Breast epithelium (tissue), 4 donors: Measurements from ENCODE around the gene XK. TPM values are rescaled to one million over a fixed set of nuclear protein-coding genes. Genes with fewer than 3 reads are reported as not detected.

Experiments used
- DNase-seq, 2 donors: peaks; one replicate each; pipeline ENCODE4 v3.0.0-alpha.2; 2019; ENCODE audit warnings: low spot score in 2 of 2
- H3K27ac ChIP-seq, 2 donors: fragments of 200-600 bp; sonication (generic) in 1 of 2; one replicate each; pipeline ENCODE4 v1.5.1; 2016 to 2019; ENCODE audit warnings: mild to moderate bottlenecking in 1 of 2
- H3K27me3 ChIP-seq, 2 donors: fragments of 200-600 bp; sonication (generic) in 1 of 2; one replicate each; pipeline versions ENCODE4 v1.5.1 to v1.6.0; 2017 to 2019; ENCODE audit warnings: control low read depth in 1 of 2, mild to moderate bottlenecking in 1 of 2
- H3K36me3 ChIP-seq: fragments of 200-600 bp; one replicate; pipeline ENCODE4 v1.5.1; 2019
- H3K4me1 ChIP-seq, 2 donors: fragments of 200-600 bp; sonication (generic); one replicate each; pipeline ENCODE4 v1.5.1; 2016 to 2019; ENCODE audit warnings: control low read depth in 1 of 2
- H3K4me3 ChIP-seq, 3 donors: fragments of 200-600 bp; sonication (generic); 1 replicate in 2 of 3; 2 replicates in 1 of 3; pipeline ENCODE4 v1.5.1; 2016 to 2019; ENCODE audit warnings: mild to moderate bottlenecking in 3 of 3, moderate library complexity in 2 of 3
- H3K9me3 ChIP-seq, 2 donors: fragments of 200-600 bp; sonication (generic) in 1 of 2; one replicate each; pipeline ENCODE4 v1.5.1; 2016 to 2019; ENCODE audit warnings: control low read depth in 1 of 2
- POLR2A ChIP-seq: fragments of 450-650 bp; IDR thresholded peaks from one replicate; pipeline ENCODE4 v1.6.1; 2016; ENCODE audit warnings: antibody characterized with exemption, mild to moderate bottlenecking, moderate library complexity
- POLR2AphosphoS5 ChIP-seq, 3 donors: sonication (generic); formaldehyde crosslinking; IDR thresholded peaks; one replicate each; pipeline ENCODE4 v1.6.1; 2017; ENCODE audit warnings: antibody characterized with exemption in 3 of 3
- intact Hi-C: fragments of 100-400 bp; cut with DNase I; formaldehyde crosslinking; loops from one replicate; pipeline ENCODE4 v1.15.1; 2023; ENCODE audit warnings: low total_unique reads
- total RNA-seq, 3 donors: library from RNA; depleted of rRNA; stranded (reverse); fragments of >200 nt; gene quantifications; one replicate each; pipeline ENCODE4 v1.1.0, GENCODE V29; 2016
- TF ChIP-seq, protein P1 (sequence below), 3 donors: fragments of 450-650 bp; IDR thresholded peaks; one replicate each; pipeline ENCODE4 v1.5.1; 2016 to 2017; ENCODE audit warnings: antibody characterized with exemption in 3 of 3, mild to moderate bottlenecking in 3 of 3, moderate library complexity in 3 of 3

XK gene
- total RNA-seq, 3 donors from 2014 or later = under 0.01 to 0.88 (median 0.66) TPM

DNA sequence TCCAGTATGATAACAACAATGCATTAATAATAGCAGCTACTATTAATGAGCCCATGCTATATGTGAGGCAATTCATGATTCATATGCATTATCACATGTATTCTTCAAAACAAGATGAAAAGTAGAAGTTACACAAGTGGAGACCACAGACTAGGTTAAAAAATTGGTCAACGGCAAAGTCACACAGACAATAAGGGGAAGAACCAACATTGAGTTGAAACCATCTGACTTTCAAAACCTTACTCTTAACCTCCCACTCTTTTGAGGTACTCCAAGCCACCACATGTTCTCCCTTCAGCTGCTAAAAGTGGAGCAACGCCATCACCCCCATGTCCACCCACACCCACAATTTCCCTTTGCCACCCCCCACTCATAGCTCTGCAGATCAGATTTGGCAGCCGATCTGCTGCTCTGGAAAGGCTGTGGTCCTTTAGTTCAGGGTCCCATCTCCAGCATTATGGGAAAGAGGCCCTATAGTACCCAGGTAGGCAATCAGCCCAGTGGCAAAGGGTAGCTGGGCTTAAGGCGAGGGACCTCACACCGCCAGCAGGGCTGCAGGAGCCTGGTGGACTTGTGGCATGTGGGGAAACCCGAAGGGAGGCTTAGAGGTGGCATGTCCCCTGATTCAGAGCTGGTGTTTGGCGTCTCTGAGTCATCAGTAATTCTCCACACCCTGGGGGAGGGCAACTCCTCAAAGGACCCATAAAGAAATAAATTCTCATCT lies 60.8 kb downstream of the XK start:
- no peaks in the 10 kb centered on the region for H3K36me3 ChIP-seq
- H3K9me3 ChIP-seq = no peaks in the 10 kb centered on the region
- H3K27me3 ChIP-seq = peaks cover 0 to 12% of the 10 kb centered on the region in 2 donors
- intact Hi-C loops = no loop called here
- H3K4me3 ChIP-seq = no peak overlapping the region
- TF ChIP-seq POLR2AphosphoS5 (IDR thresholded peaks at IDR 0.05) (no peak), POLR2A (no peak)
- TF ChIP-seq, protein P1, sequence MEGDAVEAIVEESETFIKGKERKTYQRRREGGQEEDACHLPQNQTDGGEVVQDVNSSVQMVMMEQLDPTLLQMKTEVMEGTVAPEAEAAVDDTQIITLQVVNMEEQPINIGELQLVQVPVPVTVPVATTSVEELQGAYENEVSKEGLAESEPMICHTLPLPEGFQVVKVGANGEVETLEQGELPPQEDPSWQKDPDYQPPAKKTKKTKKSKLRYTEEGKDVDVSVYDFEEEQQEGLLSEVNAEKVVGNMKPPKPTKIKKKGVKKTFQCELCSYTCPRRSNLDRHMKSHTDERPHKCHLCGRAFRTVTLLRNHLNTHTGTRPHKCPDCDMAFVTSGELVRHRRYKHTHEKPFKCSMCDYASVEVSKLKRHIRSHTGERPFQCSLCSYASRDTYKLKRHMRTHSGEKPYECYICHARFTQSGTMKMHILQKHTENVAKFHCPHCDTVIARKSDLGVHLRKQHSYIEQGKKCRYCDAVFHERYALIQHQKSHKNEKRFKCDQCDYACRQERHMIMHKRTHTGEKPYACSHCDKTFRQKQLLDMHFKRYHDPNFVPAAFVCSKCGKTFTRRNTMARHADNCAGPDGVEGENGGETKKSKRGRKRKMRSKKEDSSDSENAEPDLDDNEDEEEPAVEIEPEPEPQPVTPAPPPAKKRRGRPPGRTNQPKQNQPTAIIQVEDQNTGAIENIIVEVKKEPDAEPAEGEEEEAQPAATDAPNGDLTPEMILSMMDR (IDR thresholded peaks at IDR 0.05) = no peak
- DNase-seq = no peak
- no peak overlapping the region for H3K27ac ChIP-seq
- no peaks in the 10 kb centered on the region for H3K4me1 ChIP-seq

DNA sequence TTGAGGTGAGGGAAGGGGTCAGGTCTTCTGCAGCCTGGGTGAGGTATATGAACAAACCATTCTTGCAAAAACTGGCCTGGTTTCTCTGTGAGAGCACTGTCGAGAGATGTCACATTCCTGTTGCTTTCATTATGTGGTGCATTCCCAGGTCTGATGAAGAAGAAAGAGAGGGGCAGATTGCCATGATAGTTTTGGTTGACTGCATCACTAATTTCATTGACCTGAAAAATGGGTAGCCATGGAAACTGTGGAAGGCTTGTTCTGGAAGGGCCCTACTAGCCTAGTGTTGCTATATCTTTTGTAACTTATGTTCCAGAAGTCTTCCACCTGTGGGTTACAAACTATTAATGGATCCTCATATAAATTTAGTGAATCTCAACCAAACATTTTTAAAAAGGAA lies 61.4 kb downstream of the XK start:
- TF ChIP-seq POLR2A (no peak), POLR2AphosphoS5 (IDR thresholded peaks at IDR 0.05) (no peak)
- TF ChIP-seq, protein P1 (IDR thresholded peaks at IDR 0.05) = no peak
- DNase-seq = no peak
- Histone ChIP-seq H3K36me3 (no peaks in the 10 kb centered on the region), H3K27ac (no peak overlapping the region), H3K9me3 (no peaks in the 10 kb centered on the region), H3K27me3 (peaks cover 0 to 12% of the 10 kb centered on the region in 2 donors), H3K4me1 (no peaks in the 10 kb centered on the region), H3K4me3 (no peak overlapping the region)
- intact Hi-C loops = no loop called here

DNA sequence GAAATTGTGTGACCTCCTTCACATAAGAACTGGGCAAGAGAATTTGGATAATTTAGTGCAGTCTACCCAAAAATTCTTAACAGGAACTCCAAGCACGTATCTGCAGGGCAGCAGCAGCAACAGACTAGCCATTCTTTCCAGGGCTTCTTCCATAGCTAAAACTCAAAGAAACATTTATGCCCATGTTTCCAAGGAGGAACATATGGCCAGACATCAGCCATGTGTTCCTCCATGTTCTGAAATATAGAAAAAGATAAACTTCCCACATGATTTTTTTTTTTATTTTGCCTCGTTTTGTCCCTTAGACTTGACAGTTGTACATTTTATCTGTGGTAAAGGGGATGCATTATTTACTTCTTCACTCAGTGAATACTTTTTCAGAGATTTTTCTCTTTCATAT lies 66.7 kb downstream of the XK start:
- Histone ChIP-seq H3K4me1 (no peaks in the 10 kb centered on the region), H3K27ac (no peak overlapping the region), H3K4me3 (no peak overlapping the region), H3K9me3 (no peaks in the 10 kb centered on the region), H3K27me3 (peaks cover 0 to 5% of the 10 kb centered on the region in 2 donors), H3K36me3 (no peaks in the 10 kb centered on the region)
- TF ChIP-seq, protein P1 (IDR thresholded peaks at IDR 0.05) = no peak
- TF ChIP-seq POLR2AphosphoS5 (IDR thresholded peaks at IDR 0.05) = no peak
- TF ChIP-seq POLR2A = no peak
- intact Hi-C loops = no loop called here
- no peak for DNase-seq

DNA sequence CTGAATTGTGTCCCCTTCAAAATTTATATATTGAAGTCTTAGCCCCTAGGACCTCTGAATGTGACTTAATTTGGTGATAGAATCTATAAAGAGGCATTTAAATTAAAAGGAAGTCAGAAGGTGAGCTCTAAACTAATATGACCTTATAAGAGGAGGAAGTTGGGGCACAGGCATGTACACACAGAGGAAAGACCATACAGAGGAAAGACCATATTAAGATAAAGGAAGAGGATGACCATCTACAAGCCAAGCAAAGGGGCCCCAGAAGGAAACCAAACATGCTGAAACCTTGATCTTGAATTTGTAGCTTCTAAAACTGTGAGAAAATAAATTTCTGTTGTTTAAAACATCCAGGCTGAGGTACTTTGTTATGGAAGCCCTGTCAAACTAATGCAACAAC lies 67.3 kb downstream of the XK start:
- DNase-seq = no peak
- TF ChIP-seq, protein P1 (IDR thresholded peaks at IDR 0.05) = no peak
- TF ChIP-seq POLR2AphosphoS5 (IDR thresholded peaks at IDR 0.05) (no peak), POLR2A (no peak)
- Histone ChIP-seq H3K27me3 (peaks cover 0 to 11% of the 10 kb centered on the region in 2 donors), H3K4me3 (no peak overlapping the region), H3K36me3 (no peaks in the 10 kb centered on the region), H3K9me3 (no peaks in the 10 kb centered on the region), H3K27ac (no peak overlapping the region), H3K4me1 (no peaks in the 10 kb centered on the region)
- intact Hi-C loops = no loop called here

DNA sequence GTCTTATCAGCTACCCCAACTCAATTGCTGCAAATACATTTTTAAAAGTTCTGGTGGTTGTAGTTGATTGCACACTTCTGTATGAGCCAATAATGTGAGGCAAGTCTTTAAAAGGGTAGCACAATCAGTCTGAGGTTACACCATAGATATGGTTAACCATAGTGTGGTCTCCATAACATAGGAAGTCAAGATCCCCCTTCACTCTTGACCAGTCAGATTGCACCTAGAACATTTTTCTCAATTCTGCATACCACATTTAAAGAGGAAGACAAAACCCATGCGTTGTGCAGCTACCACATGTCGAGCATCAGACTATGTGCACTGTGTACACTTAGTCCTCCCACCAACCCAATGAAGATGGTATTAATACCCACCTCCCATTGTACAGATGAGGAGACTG lies 67.8 kb downstream of the XK start:
- no peaks in the 10 kb centered on the region for H3K9me3 ChIP-seq
- H3K27me3 ChIP-seq = peaks cover 0 to 11% of the 10 kb centered on the region in 2 donors
- DNase-seq = no peak
- no peak overlapping the region for H3K27ac ChIP-seq
- no peaks in the 10 kb centered on the region for H3K4me1 ChIP-seq
- H3K4me3 ChIP-seq = no peak overlapping the region
- no peaks in the 10 kb centered on the region for H3K36me3 ChIP-seq
- TF ChIP-seq POLR2A = no peak
- TF ChIP-seq, protein P1 (IDR thresholded peaks at IDR 0.05) = no peak
- TF ChIP-seq POLR2AphosphoS5 (IDR thresholded peaks at IDR 0.05) = no peak
- intact Hi-C loops = no loop called here
